Body of pancreas (tissue), 4 donors: ENCODE data around the gene ERRFI1. TPM values are rescaled to one million over a fixed set of nuclear protein-coding genes. Genes with fewer than 3 reads are reported as not detected.

Experiments
- ATAC-seq: fragments of 150-250 bp; one replicate; pipeline ENCODE4 v1.9.1; 2016
- DNase-seq, 4 donors: peaks; one replicate each; pipeline ENCODE4 v3.0.0-alpha.2; 2019
- H3K27ac ChIP-seq, 4 donors: fragments of 200-600 bp; sonication (generic); 1 replicate in 3 of 4; 2 replicates in 1 of 4; pipeline versions ENCODE4 v1.5.1 to v1.6.1; 2016 to 2019; ENCODE audit warnings: mild to moderate bottlenecking in 1 of 4, mixed read lengths in 1 of 4, moderate library complexity in 1 of 4
- H3K27me3 ChIP-seq, 2 donors: fragments of 200-600 bp; sonication (generic); one replicate each; pipeline ENCODE4 v1.6.0; 2016; ENCODE audit warnings: mild to moderate bottlenecking in 1 of 2
- H3K36me3 ChIP-seq, 2 donors: fragments of 200-600 bp; sonication (generic); replicated peaks in 1 of 2; 2 replicates each; pipeline ENCODE4 v1.5.1; 2016; ENCODE audit warnings: low read depth in 2 of 2; ENCODE audit not compliant: insufficient read depth in 1 of 2
- H3K4me1 ChIP-seq: fragments of 200-600 bp; sonication (generic); one replicate; pipeline ENCODE4 v1.6.0; 2016
- H3K4me3 ChIP-seq, 2 donors: fragments of 200-600 bp; sonication (generic); 1 replicate in 1 of 2; 2 replicates in 1 of 2; pipeline ENCODE4 v1.5.1; 2016 to 2019
- H3K9me3 ChIP-seq, 3 donors: fragments of 200-600 bp; sonication (generic); 1 replicate in 2 of 3; 2 replicates in 1 of 3; pipeline ENCODE4 v1.5.1; 2016
- CTCF ChIP-seq, 7 experiments: fragments of 450-650 bp in 4 of 7; fragments of 200-600 bp in 3 of 7; sonication (generic) in 3 of 7; IDR thresholded peaks; one replicate each; pipeline ENCODE4 v1.5.1; 2016 to 2019; ENCODE audit warnings: antibody characterized with exemption in 7 of 7
- POLR2A ChIP-seq, 3 donors: fragments of 450-650 bp; IDR thresholded peaks; one replicate each; pipeline ENCODE4 v1.6.1; 2016; ENCODE audit warnings: antibody characterized with exemption in 3 of 3, mild to moderate bottlenecking in 2 of 3
- WGBS, 2 donors: methylation state at CpG; one replicate each; pipeline ENCODE4 v1.1.5; 2017; 5-methylcytosine and 5-hydroxymethylcytosine counted together
- intact Hi-C: fragments of 100-400 bp; cut with DNase I; formaldehyde crosslinking; loops from one replicate; pipeline ENCODE4 v1.15.1; 2023
- total RNA-seq, 2 donors: library from RNA; depleted of rRNA; stranded (reverse); fragments of >200 nt; gene quantifications; one replicate each; pipeline ENCODE4 v1.1.0, GENCODE V29; 2016

The ERRFI1 gene
- total RNA-seq, 2 donors from 2014 or later, result 127 to 273 TPM

GRCh38 chr1:7989762-7990428 is 36.2 kb downstream of the ERRFI1 start:
- Histone ChIP-seq H3K4me1 (no peaks in the 10 kb centered on the region), H3K27me3 (no peaks in the 10 kb centered on the region), H3K36me3 (peaks cover 0 to 10% of the 10 kb centered on the region in 2 donors), H3K27ac (no peak overlapping the region), H3K4me3 (no peak overlapping the region), H3K9me3 (no peaks in the 10 kb centered on the region)
- DNase-seq (no peak), ATAC-seq (no peak)
- 60 to 69% methylated on average over 2 of the region's 2 CpGs for WGBS, 2 donors
- TF ChIP-seq CTCF (IDR thresholded peaks at IDR 0.05) (no peak), POLR2A (IDR thresholded peaks at IDR 0.05) (no peak)
- intact Hi-C loops, result no loop called here

GRCh38 chr1:7988576-7988975 is 37.5 kb downstream of the ERRFI1 start:
- no peak for TF ChIP-seq POLR2A (IDR thresholded peaks at IDR 0.05)
- TF ChIP-seq CTCF (IDR thresholded peaks at IDR 0.05), result no peak
- Histone ChIP-seq H3K9me3 (no peaks in the 10 kb centered on the region), H3K4me3 (no peak overlapping the region), H3K27me3 (no peaks in the 10 kb centered on the region), H3K4me1 (no peaks in the 10 kb centered on the region), H3K36me3 (peaks cover 0 to 14% of the 10 kb centered on the region in 2 donors), H3K27ac (no peak overlapping the region)
- WGBS, 2 donors, result 78 to 82% methylated on average over 1 of the region's 1 CpG
- DNase-seq, result no peak
- no peak for ATAC-seq
- intact Hi-C loops, result no loop called here

GRCh38 chr1:7987528-7987927 is 38.6 kb downstream of the ERRFI1 start:
- no peak for TF ChIP-seq CTCF (IDR thresholded peaks at IDR 0.05)
- TF ChIP-seq POLR2A (IDR thresholded peaks at IDR 0.05), result no peak
- Histone ChIP-seq H3K27ac (no peak overlapping the region), H3K27me3 (no peaks in the 10 kb centered on the region), H3K4me3 (no peak overlapping the region), H3K4me1 (peaks cover 3% of the 10 kb centered on the region), H3K9me3 (no peaks in the 10 kb centered on the region), H3K36me3 (peaks cover 0 to 18% of the 10 kb centered on the region in 2 donors)
- ATAC-seq, result no peak
- intact Hi-C loops, result no loop called here
- DNase-seq, result no peak
- 97 to 99% methylated on average over 7 of the region's 7 CpGs for WGBS, 2 donors

GRCh38 chr1:7985851-7986612 is 40.1 kb downstream of the ERRFI1 start:
- ATAC-seq, result no peak
- DNase-seq, result no peak
- H3K9me3 ChIP-seq, result no peaks in the 10 kb centered on the region
- intact Hi-C loops, result no loop called here
- H3K27me3 ChIP-seq, result no peaks in the 10 kb centered on the region
- TF ChIP-seq CTCF (IDR thresholded peaks at IDR 0.05) (no peak), POLR2A (IDR thresholded peaks at IDR 0.05) (no peak)
- H3K27ac ChIP-seq, result no peak overlapping the region
- peaks cover 8% of the 10 kb centered on the region for H3K4me1 ChIP-seq
- H3K36me3 ChIP-seq, result peaks cover 0 to 18% of the 10 kb centered on the region in 2 donors
- no peak overlapping the region for H3K4me3 ChIP-seq
- WGBS, 2 donors, result 82 to 83% methylated on average over 15 of the region's 15 CpGs
